Ramos (cell line): ENCODE measurements around the gene SLC6A12.

Source experiments
- in situ Hi-C: fragments of 300-500 bp; cut with MboI; formaldehyde crosslinking; loops from one replicate; pipeline ENCODE4 v1.14.3; 2022; ENCODE audit warnings: low sequenced_read_pairs; ENCODE audit not compliant: unreplicated experiment

Gene SLC6A12

GRCh38 chr12:148676-149416, 65.1 kb downstream of the SLC6A12 start:
- in situ Hi-C loops: no loop called here

- in situ Hi-C loops: no loop called here
Observed at GRCh38 chr12:147242-147641, 66.7 kb downstream of the SLC6A12 start.

- in situ Hi-C loops: no loop called here
Observed at GRCh38 chr12:145369-145960, 68.5 kb downstream of the SLC6A12 start.

GRCh38 chr12:144650-145284, 69.2 kb downstream of the SLC6A12 start:
- in situ Hi-C loops: no loop called here

- in situ Hi-C loops: no loop called here
Observed at GRCh38 chr12:143964-144649, 69.8 kb downstream of the SLC6A12 start.

- in situ Hi-C loops: no loop called here
Observed at GRCh38 chr12:140162-140561, 73.8 kb downstream of the SLC6A12 start.
